Testis (tissue), 2 donors: ENCODE data around the gene RAB3C.

Experiments
- POLR2A ChIP-seq: fragments of 450-650 bp; IDR thresholded peaks from one replicate; pipeline ENCODE4 v1.6.1; 2017; ENCODE audit warnings: antibody characterized with exemption, mild to moderate bottlenecking, moderate library complexity
- TF ChIP-seq, protein P1 (sequence below), 3 experiments: fragments of 450-650 bp in 2 of 3; fragments of 200-600 bp in 1 of 3; sonication (generic) in 1 of 3; IDR thresholded peaks; one replicate each; pipeline ENCODE4 v1.5.1; 2016 to 2019; ENCODE audit warnings: antibody characterized with exemption in 3 of 3, mild to moderate bottlenecking in 2 of 3, moderate library complexity in 1 of 3

DNA sequence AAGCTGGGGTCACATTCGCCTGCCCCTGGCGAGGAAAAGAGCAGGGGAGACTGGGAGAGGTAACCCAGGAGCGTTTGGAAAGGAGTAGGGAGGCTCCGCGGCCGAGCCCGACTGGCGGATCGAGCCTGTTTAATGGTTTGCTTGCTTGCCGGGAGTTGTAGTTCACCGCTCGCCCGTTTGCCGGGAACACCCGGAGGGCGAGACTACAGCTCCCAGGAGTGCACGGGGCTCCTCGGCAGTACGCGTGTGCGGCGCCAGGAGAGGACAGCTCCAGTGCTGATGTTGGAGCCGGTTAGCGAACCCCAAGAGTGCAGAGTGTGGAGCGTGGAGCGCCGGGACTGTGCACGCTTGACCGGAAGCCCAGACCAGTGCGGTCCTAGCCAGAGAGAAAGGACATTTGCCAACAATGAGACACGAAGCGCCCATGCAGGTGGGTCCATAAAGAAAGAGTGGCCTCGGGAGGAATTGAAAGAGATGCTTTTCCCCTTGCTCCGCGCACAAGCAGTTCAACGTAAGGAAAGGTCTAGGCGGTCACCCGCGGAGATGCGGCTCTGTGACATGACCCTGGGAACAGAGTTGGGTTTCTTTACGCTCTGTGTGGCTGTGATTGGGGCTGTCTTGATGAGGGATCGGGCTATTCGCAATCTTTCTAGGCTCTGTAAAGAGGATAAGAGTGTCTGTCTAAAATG lies at the start of gene RAB3C:
- no peak for TF ChIP-seq POLR2A
- TF ChIP-seq, protein P1, sequence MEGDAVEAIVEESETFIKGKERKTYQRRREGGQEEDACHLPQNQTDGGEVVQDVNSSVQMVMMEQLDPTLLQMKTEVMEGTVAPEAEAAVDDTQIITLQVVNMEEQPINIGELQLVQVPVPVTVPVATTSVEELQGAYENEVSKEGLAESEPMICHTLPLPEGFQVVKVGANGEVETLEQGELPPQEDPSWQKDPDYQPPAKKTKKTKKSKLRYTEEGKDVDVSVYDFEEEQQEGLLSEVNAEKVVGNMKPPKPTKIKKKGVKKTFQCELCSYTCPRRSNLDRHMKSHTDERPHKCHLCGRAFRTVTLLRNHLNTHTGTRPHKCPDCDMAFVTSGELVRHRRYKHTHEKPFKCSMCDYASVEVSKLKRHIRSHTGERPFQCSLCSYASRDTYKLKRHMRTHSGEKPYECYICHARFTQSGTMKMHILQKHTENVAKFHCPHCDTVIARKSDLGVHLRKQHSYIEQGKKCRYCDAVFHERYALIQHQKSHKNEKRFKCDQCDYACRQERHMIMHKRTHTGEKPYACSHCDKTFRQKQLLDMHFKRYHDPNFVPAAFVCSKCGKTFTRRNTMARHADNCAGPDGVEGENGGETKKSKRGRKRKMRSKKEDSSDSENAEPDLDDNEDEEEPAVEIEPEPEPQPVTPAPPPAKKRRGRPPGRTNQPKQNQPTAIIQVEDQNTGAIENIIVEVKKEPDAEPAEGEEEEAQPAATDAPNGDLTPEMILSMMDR (IDR thresholded peaks at IDR 0.05): no peak
